ENCODE measurements around the gene MTF1.
"Not testable (repeated sequence)": the region's sequence is repeated elsewhere in the genome, so short reads cannot be mapped to it uniquely, and the experiment has no call there.

Gene MTF1

DNA sequence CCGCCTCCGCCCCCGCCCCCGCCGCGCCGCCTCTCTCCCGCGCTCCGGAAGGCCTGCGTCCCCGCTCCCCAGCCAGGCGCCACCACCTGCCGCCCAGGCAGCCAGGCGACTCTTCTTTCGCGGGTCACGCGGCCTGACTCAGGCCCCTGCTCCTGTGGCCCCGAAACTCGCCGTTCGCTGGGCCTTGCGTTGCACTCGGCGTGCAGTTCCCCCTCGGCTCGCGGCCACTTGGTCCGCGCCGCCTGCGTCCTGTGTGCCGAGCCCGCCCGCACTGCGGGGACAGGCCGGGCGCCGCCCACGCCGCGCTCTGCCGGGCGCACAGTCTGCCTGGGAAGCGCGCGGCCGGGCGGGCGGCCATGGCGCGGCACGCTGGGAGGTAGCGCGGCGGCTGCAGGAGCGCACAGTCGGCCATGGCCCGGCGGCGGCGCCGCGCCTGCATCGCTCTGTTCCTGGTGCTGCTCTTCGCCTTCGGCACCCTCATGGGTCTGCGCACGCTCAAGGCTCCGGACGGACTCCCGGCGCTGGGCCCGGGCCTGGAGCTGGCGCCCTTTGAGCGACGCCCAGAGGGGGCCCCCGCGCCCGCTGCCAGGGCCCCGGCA, 65.5 kb downstream of the MTF1 start, which contains the start of gene MANEAL:
Gene MANEAL, plus strand, starts transcription at position 75 of the 599 bp plus-strand sequence. Its CDS starts 336 bp downstream, at position 411.
- DNase-seq (ENCODE audit: low read depth in 2 of 2) = peak in 1 of 2 donors; percentile 17

DNA sequence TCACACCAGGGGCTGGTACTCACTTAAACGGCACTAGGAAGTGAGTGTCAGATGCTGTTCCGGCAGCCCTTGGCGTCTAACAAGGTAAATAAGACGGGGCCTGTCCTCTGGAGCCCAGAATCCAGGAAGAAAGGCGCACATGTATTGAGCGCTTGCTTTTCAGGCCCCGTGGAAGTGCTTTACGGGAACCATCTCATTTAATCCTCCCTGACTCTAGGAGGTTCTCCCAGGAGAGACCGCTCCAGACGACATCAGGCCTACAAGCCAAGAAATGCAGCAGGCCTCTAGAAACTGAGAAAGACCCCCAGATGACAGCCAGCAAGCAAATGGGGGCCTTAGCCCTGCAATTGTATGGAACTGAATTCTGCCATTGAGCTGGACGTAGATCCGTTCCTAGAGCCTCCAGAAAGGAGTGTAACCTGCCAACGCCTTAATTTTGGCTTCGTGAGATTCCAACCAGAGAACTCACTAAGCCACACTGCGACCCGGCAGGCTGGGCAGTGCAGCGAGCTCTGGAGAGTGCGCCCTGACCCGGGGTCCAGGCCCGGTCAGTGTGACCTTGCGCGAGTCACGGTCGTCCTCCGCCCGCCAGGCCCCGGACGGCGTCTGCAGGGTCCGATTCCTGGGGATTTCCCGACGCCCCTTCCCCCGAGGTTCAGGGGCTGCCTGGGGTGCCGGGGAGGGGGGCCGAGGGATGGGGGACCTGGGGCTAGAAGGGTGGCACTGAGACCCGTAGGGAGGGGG, 66.3 kb downstream of the MTF1 start:
- no peak for DNase-seq (ENCODE audit: low read depth in 2 of 2)

GRCh38 chr1:37782491-37782890, 76.9 kb downstream of the MTF1 start:
- no peak for DNase-seq (ENCODE audit: low read depth in 2 of 2)

DNA sequence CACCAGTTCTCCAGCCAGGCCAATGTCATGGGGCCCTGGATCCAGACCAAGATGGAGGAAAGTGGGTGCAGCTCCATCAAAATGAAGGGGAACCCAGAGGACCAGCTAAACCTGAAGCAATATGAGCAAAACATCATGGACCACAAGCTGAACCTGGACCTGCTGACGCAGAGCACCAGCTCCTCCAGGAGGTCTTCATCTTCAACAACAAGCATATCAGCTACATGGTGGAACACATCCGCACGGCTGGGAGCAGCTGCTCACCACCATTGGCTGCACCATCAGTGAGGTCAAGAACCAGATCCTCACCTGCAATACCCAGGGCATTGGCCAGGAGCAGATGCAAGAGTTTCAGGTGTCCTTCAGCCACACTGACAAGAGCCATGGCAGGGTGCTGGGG, 80.7 kb downstream of the MTF1 start:
- DNase-seq (ENCODE audit: low read depth in 2 of 2) = no peak

- peak in 1 of 2 donors; percentile 15 for DNase-seq (ENCODE audit: low read depth in 2 of 2)
These were observed 82.4 kb downstream of the MTF1 start for GRCh38 chr1:37776946-37777516.

GRCh38 chr1:37771440-37771839, 88.0 kb downstream of the MTF1 start:
- not testable (repeated sequence) for DNase-seq (ENCODE audit: low read depth in 2 of 2)

DNA sequence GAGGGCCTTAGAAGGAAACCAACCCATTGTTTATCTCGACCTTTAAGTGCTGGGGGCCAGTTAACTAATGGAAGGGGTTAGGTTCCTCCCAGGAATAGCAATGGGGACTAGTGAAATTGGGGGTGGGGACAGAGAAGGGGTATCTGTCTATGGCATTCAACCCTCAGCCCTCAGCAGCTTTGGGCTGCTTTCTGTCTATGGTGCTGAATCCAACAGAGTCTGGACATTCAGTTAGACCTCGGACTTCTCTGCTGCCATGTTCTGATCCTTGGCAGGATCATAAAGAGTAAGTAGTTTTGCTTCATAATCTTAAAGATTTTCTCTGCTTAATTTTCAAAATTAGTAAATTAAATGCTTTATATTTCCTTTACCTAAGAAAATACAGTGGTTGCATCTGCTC, 91.9 kb downstream of the MTF1 start:
- DNase-seq (ENCODE audit: low read depth in 2 of 2) = no peak

- peak in 1 of 2 donors; percentile 7 for DNase-seq (ENCODE audit: low read depth in 2 of 2)
These were observed 93.3 kb downstream of the MTF1 start for GRCh38 chr1:37765916-37766664.

GRCh38 chr1:37764888-37765441, 94.4 kb downstream of the MTF1 start, which contains the start of gene EPHA10:
EPHA10 (minus strand) TSS chr1:37765120; CDS start chr1:37765066, 54 bp downstream.
- no peak for DNase-seq (ENCODE audit: low read depth in 2 of 2)

DNA sequence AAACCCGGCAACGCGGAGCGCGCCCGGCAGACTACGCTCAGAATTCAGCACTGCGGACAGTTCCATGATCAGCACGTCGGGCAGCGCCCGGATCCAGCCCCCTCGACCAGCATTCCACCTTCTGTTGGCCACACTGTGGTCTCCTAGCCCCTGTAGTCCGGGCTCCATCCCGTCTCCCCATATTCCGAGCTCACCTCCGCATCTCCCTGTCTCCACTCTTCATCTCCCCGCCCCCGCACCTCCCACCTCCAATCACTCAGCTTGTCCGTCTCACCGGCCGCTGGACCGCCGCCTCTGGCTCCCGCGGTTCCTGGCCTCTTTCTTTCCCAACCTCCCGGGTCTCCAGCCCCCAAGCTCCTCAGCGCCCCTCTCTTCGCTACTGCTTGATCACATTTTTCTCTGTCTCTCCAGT, 95.0 kb downstream of the MTF1 start:
- no peak for DNase-seq (ENCODE audit: low read depth in 2 of 2)

DNA sequence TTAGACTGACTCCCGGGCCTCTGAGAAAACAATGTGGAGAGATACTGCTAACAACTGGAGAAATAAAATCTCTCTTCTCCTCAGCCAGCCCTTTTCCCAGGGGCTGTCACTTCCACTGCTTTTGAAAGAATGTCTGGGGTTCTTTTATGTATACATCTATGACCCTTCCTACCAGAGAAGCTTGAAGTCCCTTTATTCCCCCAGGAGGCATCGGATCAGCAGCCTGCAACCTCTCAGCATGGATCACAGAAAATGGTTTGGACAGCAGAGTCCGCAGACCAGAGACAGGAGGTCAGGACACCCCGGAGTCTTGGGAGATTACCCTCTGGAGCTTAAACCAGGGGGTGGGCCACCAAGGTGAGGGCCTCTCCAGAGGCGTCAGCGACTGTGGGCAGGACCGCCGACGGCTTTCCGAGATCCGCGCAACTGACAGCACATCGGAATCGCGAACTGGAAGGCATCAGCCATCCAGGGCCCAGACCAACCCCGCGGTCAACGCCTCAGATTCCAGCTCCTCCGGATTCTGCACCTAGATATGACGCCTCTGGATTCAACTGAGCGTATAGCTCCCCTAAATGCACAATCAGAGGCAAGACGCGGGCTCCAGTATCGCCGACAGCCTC, 95.5 kb downstream of the MTF1 start:
- no peak for DNase-seq (ENCODE audit: low read depth in 2 of 2)

GRCh38 chr1:37762516-37762915, 96.9 kb downstream of the MTF1 start:
- no peak for DNase-seq (ENCODE audit: low read depth in 2 of 2)

DNA sequence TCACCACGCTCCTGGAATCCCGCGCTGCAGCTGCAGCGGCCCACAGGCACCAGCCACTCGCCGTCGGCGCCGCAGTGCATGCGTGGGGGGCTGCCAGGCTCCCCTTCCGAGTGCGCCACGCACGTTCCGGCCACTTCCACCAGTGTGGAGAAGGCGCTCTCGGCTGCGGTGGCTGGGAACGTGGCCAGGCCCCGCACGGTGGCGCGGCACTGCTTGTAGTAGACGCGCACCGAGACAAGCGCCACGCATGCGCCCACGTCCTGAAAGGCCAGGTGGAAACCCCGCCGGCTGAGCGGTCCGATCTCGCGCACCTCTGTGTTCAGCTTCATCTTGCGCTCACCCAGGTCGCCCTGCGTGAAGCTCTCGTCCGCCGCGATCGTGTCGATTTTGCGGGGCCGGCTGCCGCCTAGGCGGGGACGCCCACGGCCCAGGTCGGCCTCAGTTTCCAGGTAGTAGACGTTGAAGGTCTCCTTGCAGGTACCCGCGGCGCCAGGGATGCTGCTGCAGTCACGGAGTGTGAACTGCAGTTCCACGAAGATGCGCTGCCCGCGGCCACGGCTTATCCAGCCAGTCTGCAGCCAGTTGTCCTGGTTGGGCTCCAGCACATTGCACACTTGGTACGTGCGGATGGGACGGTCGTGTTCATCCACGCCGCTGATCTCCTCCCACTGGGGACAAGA, 97.8 kb downstream of the MTF1 start:
- DNase-seq (ENCODE audit: low read depth in 2 of 2) = no peak

All from stimulated activated CD8-positive, alpha-beta memory T cell treated with anti-CD3 and anti-CD28 coated beads, Interleukin-7, amount 100 ng/mL, for 4 hours (primary cell).